Activated naive CD4-positive, alpha-beta T cell treated with anti-CD3 and anti-CD28 coated beads, Interleukin-2, amount 50 U/mL, for 16 hours (primary cell): Measurements from ENCODE around the gene HOXA1.

Experiments used
- DNase-seq: peaks from one replicate; pipeline ENCODE4 v3.0.0-alpha.2; 2020

Gene HOXA1

GRCh38 chr7:27104341-27105058, 8.7 kb upstream of the HOXA1 start:
- DNase-seq, result no peak

GRCh38 chr7:27103489-27104226, 7.9 kb upstream of the HOXA1 start:
- DNase-seq, result no peak

- DNase-seq, result no peak
These were observed 7.0 kb upstream of the HOXA1 start, which contains the start of gene HOXA2 for GRCh38 chr7:27102581-27103442. Gene HOXA2, minus strand, starts transcription at chr7:27102683. Its CDS starts 183 bp downstream, at chr7:27102500.

- DNase-seq, result no peak
These were observed 6.3 kb upstream of the HOXA1 start for GRCh38 chr7:27101957-27102580.

GRCh38 chr7:27101171-27101956, 5.6 kb upstream of the HOXA1 start:
- no peak for DNase-seq

- no peak for DNase-seq
These were observed 4.9 kb upstream of the HOXA1 start for GRCh38 chr7:27100694-27101170.

GRCh38 chr7:27099453-27100370, 3.9 kb upstream of the HOXA1 start:
- no peak for DNase-seq

GRCh38 chr7:27098578-27099451, 3.0 kb upstream of the HOXA1 start:
- DNase-seq, result no peak

- DNase-seq, result no peak
These were observed 2.1 kb upstream of the HOXA1 start for GRCh38 chr7:27097686-27098577.

- DNase-seq, result no peak
These were observed 1.1 kb upstream of the HOXA1 start for GRCh38 chr7:27096768-27097514.

- DNase-seq, result no peak
These were observed 527 bp downstream of the HOXA1 start for GRCh38 chr7:27095050-27095896.

- DNase-seq, result no peak
These were observed 1.3 kb downstream of the HOXA1 start for GRCh38 chr7:27094304-27095049.

GRCh38 chr7:27093184-27093895, 2.5 kb downstream of the HOXA1 start:
- DNase-seq, result no peak

- no peak for DNase-seq
These were observed 3.0 kb downstream of the HOXA1 start for GRCh38 chr7:27092819-27093110.

- DNase-seq, result no peak
These were observed 3.6 kb downstream of the HOXA1 start for GRCh38 chr7:27091941-27092818.
